ENCODE data around the gene CEP41.

GRCh38 chr7:130365088-130365487, 75.7 kb downstream of the CEP41 start:
- no peak for TF ChIP-seq CTCF (IDR thresholded peaks at IDR 0.05)
- no peak for TF ChIP-seq POLR2A (IDR thresholded peaks at IDR 0.05)

Data from heart left ventricle (tissue), 13 donors.